ENCODE measurements around the gene ANKRD65. TPM values are rescaled to one million over a fixed set of nuclear protein-coding genes. Genes with fewer than 3 reads are reported as not detected.
"Not testable (repeated sequence)": the region's sequence is repeated elsewhere in the genome, so short reads cannot be mapped to it uniquely, and the experiment has no call there.

The ANKRD65 gene
- total RNA-seq, 1 donor from 2014 or later = 0.07 TPM

DNA sequence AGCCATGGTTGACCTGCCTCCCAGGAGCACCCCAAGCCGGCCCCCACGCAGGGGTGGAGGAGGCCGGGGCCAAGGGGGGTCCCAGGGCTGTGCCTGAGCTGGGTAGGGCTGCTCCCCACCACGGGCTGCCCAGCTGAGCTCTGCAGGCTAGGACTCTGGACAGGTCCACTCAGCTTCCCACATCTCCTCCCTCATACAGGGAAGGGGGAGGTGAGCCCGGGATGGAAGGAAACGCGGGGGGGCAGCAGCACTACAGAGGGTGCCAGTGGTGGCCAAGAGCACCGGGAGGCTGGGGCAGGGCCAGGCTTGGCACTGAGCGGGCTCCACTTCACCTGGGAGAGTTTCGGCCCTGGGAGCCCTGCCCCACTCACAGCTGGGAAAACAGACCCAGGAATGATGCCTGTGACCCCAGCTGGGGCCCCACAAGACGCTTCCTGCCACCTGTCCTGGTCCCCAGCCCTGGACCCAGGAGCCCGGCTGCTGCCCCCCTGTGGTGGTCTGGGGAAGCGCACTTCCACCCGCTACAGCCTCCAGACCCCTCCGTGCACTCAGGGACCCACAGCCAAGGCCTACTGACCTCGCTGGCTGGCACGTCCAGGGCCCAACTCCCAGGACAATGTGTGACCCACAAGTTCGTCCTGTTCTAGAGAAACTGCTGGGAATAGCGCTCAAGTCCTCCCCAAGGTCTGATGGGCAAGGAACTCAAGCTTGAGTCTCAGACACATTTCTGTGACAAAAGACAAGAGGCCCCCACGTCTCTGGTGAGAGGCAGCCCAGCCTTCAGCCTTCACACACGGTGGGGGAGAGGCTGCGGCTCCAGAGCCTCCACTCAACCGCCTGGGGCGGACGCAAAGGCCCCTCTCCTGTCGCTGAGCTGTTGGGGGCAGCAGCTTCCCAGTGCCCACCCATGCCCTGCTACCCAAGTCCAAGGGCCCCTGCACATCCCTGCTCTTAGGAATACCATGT is 49.0 kb downstream of the ANKRD65 start:
- DNase-seq (ENCODE audit: low read depth, low spot score) = no peak

DNA sequence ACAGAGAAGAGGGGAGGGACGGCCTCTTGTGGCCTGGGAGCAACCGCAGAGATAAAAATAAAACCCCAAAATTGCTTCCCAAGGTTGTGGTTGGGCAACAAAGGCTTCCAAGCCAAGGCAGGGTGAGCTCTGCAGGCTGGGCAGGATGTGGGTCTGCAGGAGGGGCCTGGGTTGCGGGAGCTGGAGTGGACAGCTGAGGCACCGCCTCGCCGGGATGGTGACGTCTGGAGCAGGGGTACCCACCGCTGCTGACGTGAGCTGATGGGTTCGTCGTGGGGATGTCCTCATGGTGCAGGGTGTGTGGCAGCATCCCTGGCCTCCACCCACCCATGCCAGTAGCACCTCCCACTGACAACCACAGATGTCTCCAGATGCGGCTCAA is 49.7 kb downstream of the ANKRD65 start:
- DNase-seq (ENCODE audit: low read depth, low spot score) = no peak

DNA sequence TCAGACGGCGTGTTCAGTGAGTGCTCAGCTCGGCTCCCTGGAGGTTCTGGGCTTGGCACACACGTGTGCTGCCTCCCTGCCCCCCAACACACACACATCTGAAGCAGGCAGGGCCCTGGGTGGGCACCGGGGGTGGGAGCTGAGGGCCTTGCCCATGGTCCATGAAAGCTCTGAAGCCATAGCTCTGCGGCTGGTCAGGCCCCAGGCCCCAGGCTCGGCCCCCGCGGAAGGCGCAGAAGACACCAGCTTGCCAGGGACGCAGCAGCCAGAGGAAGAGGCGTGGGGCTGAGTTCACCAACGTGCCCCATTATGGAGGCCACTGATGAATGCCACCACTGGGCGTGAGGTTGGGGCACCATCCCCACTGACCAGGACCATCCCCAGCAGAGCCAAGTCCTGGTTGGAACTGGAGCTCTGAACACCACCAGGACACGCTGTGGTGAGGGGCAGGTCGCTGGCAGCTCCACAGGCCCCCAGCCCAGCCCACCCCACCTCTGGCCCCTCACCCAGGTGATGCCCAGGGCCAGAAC is 50.2 kb downstream of the ANKRD65 start:
- DNase-seq (ENCODE audit: low read depth, low spot score) = no peak

DNA sequence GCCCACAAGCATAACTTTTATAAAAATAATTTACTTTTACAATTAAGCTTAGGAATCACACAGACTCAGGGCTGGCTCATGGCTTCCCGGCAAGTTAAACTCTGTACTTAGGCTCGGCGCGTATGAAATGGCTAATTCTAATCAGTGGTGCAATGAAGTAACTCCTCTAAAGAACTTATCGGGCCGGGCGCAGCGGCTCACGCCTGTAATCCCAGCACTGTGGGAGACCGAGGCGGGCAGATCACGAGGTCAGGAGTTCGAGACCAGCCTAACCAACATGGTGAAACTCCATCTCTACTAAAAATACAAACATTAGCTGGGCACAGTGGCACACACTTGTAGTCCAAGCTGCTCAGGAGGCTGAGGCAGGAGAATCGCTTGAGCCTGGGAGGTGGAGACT is 51.0 kb downstream of the ANKRD65 start:
- DNase-seq (ENCODE audit: low read depth, low spot score) = not testable (repeated sequence)

Other genes starting within 250 kb of the ANKRD65 start
- gene TTLL10, start 247.4 kb downstream of the ANKRD65 start, total RNA-seq = not detected in 2 replicates
- 0.18 TPM in 1 of 2 replicates, not detected in the other for gene TNFRSF18, start 214.7 kb downstream of the ANKRD65 start, total RNA-seq
- 0.79 and 1.2 TPM in 2 replicates for gene TNFRSF4, start 207.1 kb downstream of the ANKRD65 start, total RNA-seq
- gene SDF4, start 189.3 kb downstream of the ANKRD65 start, total RNA-seq = 116 TPM in 2 replicates
- gene B3GALT6, start 189.0 kb downstream of the ANKRD65 start, total RNA-seq = 28.9 and 31.5 TPM in 2 replicates
- 0.33 TPM in 1 of 2 replicates, not detected in the other for gene C1QTNF12, start 174.6 kb downstream of the ANKRD65 start, total RNA-seq
- gene UBE2J2, start 147.4 kb downstream of the ANKRD65 start, total RNA-seq = 47.9 and 63.2 TPM in 2 replicates
- gene SCNN1D, start 140.8 kb downstream of the ANKRD65 start, total RNA-seq = 0.33 and 0.46 TPM in 2 replicates
- 16.2 and 17.4 TPM in 2 replicates for gene ACAP3, start 113.3 kb downstream of the ANKRD65 start, total RNA-seq
- 18.1 and 19.9 TPM in 2 replicates for gene PUSL1, start 112.7 kb downstream of the ANKRD65 start, total RNA-seq
- gene INTS11, start 96.6 kb downstream of the ANKRD65 start, total RNA-seq = 72.4 and 76.0 TPM in 2 replicates
- 12.3 and 14.0 TPM in 2 replicates for gene CPTP, start 96.5 kb downstream of the ANKRD65 start, total RNA-seq
- gene TAS1R3, start 90.0 kb downstream of the ANKRD65 start, total RNA-seq = 0.13 and 0.25 TPM in 2 replicates
- gene DVL1, start 71.9 kb downstream of the ANKRD65 start, total RNA-seq = 57.5 and 60.5 TPM in 2 replicates
- 0.99 and 2.2 TPM in 2 replicates for gene MXRA8, start 62.7 kb downstream of the ANKRD65 start, total RNA-seq
- 115 and 129 TPM in 2 replicates for gene AURKAIP1, start 46.1 kb downstream of the ANKRD65 start, total RNA-seq
- 96.5 and 105 TPM in 2 replicates for gene CCNL2, start 21.9 kb downstream of the ANKRD65 start, total RNA-seq
- gene MRPL20, start 14.0 kb downstream of the ANKRD65 start, total RNA-seq = 116 and 132 TPM in 2 replicates
- gene VWA1, start 14.4 kb upstream of the ANKRD65 start, total RNA-seq = 1.6 and 1.7 TPM in 2 replicates
- gene ATAD3C, start 28.4 kb upstream of the ANKRD65 start, total RNA-seq = 0.20 TPM in 1 of 2 replicates, not detected in the other
- 23.6 and 32.2 TPM in 2 replicates for gene ATAD3B, start 50.5 kb upstream of the ANKRD65 start, total RNA-seq
- 64.1 and 64.7 TPM in 2 replicates for gene ATAD3A, start 90.9 kb upstream of the ANKRD65 start, total RNA-seq
- gene TMEM240, start 119.3 kb upstream of the ANKRD65 start, total RNA-seq = 2.2 and 3.0 TPM in 2 replicates
- 75.0 and 92.4 TPM in 2 replicates for gene SSU72, start 153.6 kb upstream of the ANKRD65 start, total RNA-seq
- 0.14 and 0.33 TPM in 2 replicates for gene FNDC10, start 178.9 kb upstream of the ANKRD65 start, total RNA-seq
- 30.7 and 43.6 TPM in 2 replicates for gene MIB2, start 194.2 kb upstream of the ANKRD65 start, total RNA-seq
- gene MMP23B, start 210.9 kb upstream of the ANKRD65 start, total RNA-seq = 0.33 TPM in 1 of 2 replicates, not detected in the other
- gene CDK11B, start 237.7 kb upstream of the ANKRD65 start, total RNA-seq = 10.4 and 15.2 TPM in 2 replicates